DMS 273 (cell line): ENCODE results near the gene SOST.

Source experiments
- DNase-seq: peaks from one replicate; lab custom pipeline; 2025; ENCODE audit not compliant: unreplicated experiment; lab: John Stamatoyannopoulos, UW

SOST gene

GRCh38 chr17:43710101-43710500, 48.5 kb downstream of the SOST start:
- DNase-seq: no peak

GRCh38 chr17:43709210-43709609, 49.4 kb downstream of the SOST start:
- no peak for DNase-seq

- no peak for DNase-seq
Measured at GRCh38 chr17:43707184-43707583, 51.4 kb downstream of the SOST start.

GRCh38 chr17:43706235-43706634, 52.4 kb downstream of the SOST start:
- DNase-seq: no peak
